Right lobe of liver (tissue), 6 donors: ENCODE measurements around the gene BAG5. TPM values are rescaled to one million over a fixed set of nuclear protein-coding genes. Genes with fewer than 3 reads are reported as not detected.
A peak's percentile ranks its signal among the peaks of the same experiment; 100 is the strongest.

Experiments used
- ATAC-seq, 4 donors: fragments of 200-7000 bp; cut with Tn5 transposase; one replicate each; pipeline ENCODE4 v1.9.1; 2020; ENCODE audit warnings: mild to moderate bottlenecking in 4 of 4, moderate library complexity in 4 of 4
- DNase-seq, 3 donors: peaks; one replicate each; pipeline ENCODE4 v3.0.0-alpha.2; 2020
- H3K27ac ChIP-seq, 3 donors: fragments of 200-600 bp; one replicate each; pipeline ENCODE4 v1.8.0; 2022
- H3K27me3 ChIP-seq, 2 donors: fragments of 200-600 bp; one replicate each; pipeline ENCODE4 v1.8.0; 2022
- H3K36me3 ChIP-seq, 4 donors: fragments of 200-600 bp; sonication (generic) in 1 of 4; one replicate each; pipeline versions ENCODE4 v1.5.1 to v1.8.0; 2017 to 2022; ENCODE audit warnings: control low read depth in 1 of 4
- H3K4me1 ChIP-seq, 4 donors: fragments of 200-600 bp; sonication (generic) in 1 of 4; one replicate each; pipeline versions ENCODE4 v1.5.1 to v1.8.0; 2017 to 2022; ENCODE audit warnings: control low read depth in 1 of 4
- H3K4me3 ChIP-seq, 3 donors: fragments of 200-600 bp; one replicate each; pipeline ENCODE4 v1.8.0; 2022
- H3K9me3 ChIP-seq, 4 donors: fragments of 200-600 bp; sonication (generic) in 1 of 4; one replicate each; pipeline versions ENCODE4 v1.5.1 to v1.8.0; 2017 to 2022; ENCODE audit warnings: control low read depth in 1 of 4
- POLR2A ChIP-seq: fragments of 450-650 bp; IDR thresholded peaks from one replicate; pipeline ENCODE4 v1.6.1; 2017; ENCODE audit warnings: antibody characterized with exemption, mild to moderate bottlenecking
- WGBS: methylation state at CpG from one replicate; pipeline ENCODE4 v1.1.6; 2018; ENCODE audit warnings: low coverage, low lambda C conversion rate; ENCODE audit not compliant: insufficient coverage; ENCODE audit errors: missing lambda C conversion rate; 5-methylcytosine and 5-hydroxymethylcytosine counted together
- intact Hi-C, 2 donors: fragments of 100-400 bp; cut with DNase I; formaldehyde crosslinking; loops; one replicate each; pipeline versions ENCODE4 v1.11.2 to v1.14.1; 2022
- total RNA-seq, 6 experiments: library from RNA; depleted of rRNA in 2 of 6; stranded (reverse); fragments of >200 nt in 2 of 6; fragmentation: NEBNext Ultra II Directional in 3 of 6; extraction: Animal tissue kit (Norgen Biotek cat#: 25700) in 3 of 6; gene quantifications; one replicate each; pipeline versions ENCODE4 v1.1.0 to v1.2.4, GENCODE V29; 2016 to 2023
- TF ChIP-seq, protein P1 (sequence below), 4 donors: fragments of 200-600 bp in 3 of 4; fragments of 450-650 bp in 1 of 4; IDR thresholded peaks; one replicate each; pipeline versions ENCODE4 v1.5.1 to v1.8.0; 2016 to 2022; ENCODE audit warnings: antibody characterized with exemption in 4 of 4, mild to moderate bottlenecking in 2 of 4
- donor health status: DM: no; HTN: yes; CAD: no.
- donor health status: DM: no; HTN: no; CAD: no.
- donor health status: DM: no; HTN: no; CAD: no.
- donor health status: DM: no; HTN: yes; CAD: no.
- donor health status: DM: no; HTN: yes; CAD: no.

Gene BAG5
- total RNA-seq, 6 experiments from 2014 or later = 6.5 to 11.4 (median 10.9) TPM

DNA sequence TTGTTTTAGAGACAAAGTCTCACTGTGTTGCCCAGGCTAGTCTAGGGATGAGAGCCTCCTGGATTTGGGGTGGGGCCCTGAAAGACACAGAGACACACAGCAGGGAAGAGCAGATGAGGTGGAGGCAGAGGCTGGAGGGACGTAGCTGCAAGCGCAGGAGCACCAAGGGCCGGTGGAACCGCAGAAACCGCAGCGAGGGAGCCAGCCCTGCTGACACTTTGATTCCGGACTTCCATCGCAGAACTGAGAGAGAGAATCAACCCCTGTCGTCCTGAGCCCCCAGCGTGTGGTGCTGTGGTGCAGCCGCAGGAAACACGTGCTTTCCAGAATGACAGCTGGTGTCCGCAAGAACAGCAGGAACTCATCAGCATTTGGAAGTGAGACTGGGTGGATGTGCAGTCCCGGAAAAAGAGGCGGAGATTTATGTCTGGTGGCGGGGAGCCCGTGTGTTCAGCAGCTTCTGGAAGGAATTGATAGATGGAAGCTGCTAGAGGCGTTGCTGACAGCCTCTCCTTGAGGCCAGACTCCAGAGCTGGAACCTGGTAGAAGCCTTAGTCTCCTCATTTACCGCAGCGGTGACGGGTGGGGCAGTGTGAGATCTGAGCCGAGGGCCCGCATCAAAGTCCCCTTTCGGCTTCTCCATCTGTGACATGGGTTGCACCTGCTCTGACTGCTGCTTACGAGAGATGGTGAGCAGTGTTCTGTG is 44.7 kb upstream of the BAG5 start:
- peak; percentile 82 to 92 (median 90) for ATAC-seq
- no peaks in the 10 kb centered on the region for H3K27me3 ChIP-seq
- H3K9me3 ChIP-seq = peaks cover 0 to 6% (median 2%) of the 10 kb centered on the region in 4 donors
- no peak overlapping the region for H3K4me3 ChIP-seq
- H3K27ac ChIP-seq = no peak overlapping the region
- no peaks in the 10 kb centered on the region for H3K36me3 ChIP-seq
- H3K4me1 ChIP-seq = no peaks in the 10 kb centered on the region
- intact Hi-C loops = no loop called here
- 15% methylated on average over 9 of the region's 25 CpGs for WGBS
- DNase-seq = peak; percentile 61 to 67 (median 65)
- no peak for TF ChIP-seq POLR2A
- TF ChIP-seq, protein P1, sequence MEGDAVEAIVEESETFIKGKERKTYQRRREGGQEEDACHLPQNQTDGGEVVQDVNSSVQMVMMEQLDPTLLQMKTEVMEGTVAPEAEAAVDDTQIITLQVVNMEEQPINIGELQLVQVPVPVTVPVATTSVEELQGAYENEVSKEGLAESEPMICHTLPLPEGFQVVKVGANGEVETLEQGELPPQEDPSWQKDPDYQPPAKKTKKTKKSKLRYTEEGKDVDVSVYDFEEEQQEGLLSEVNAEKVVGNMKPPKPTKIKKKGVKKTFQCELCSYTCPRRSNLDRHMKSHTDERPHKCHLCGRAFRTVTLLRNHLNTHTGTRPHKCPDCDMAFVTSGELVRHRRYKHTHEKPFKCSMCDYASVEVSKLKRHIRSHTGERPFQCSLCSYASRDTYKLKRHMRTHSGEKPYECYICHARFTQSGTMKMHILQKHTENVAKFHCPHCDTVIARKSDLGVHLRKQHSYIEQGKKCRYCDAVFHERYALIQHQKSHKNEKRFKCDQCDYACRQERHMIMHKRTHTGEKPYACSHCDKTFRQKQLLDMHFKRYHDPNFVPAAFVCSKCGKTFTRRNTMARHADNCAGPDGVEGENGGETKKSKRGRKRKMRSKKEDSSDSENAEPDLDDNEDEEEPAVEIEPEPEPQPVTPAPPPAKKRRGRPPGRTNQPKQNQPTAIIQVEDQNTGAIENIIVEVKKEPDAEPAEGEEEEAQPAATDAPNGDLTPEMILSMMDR (IDR thresholded peaks at IDR 0.05) = peak in 3 of 4 donors; percentile 16 to 23 (median 23)

DNA sequence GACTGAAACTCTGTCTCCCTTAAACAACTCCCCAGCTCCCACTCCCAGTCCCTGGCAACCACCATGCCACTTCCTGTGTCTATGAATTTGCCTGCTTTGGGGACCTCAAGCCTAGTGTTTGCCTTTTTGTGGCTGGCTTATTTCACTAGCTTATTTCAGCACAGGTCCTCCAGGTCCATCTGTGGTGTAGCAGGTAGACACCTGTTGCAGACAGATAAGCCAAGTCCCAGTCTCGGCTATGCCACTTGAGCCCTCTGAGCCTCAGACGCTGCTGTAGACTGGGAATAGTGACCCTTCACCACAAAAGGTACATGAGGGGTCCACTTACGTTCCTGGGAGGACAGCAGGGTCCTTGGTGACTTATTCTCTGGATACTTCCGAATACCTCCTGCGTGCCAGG is 42.2 kb upstream of the BAG5 start:
- no peaks in the 10 kb centered on the region for H3K36me3 ChIP-seq
- DNase-seq (no peak), ATAC-seq (no peak)
- WGBS = 82% methylated on average over 2 of the region's 5 CpGs
- no peak overlapping the region for H3K27ac ChIP-seq
- H3K9me3 ChIP-seq = no peaks in the 10 kb centered on the region
- no peak overlapping the region for H3K4me3 ChIP-seq
- no peaks in the 10 kb centered on the region for H3K27me3 ChIP-seq
- TF ChIP-seq POLR2A = no peak
- TF ChIP-seq, protein P1 (IDR thresholded peaks at IDR 0.05) = no peak
- intact Hi-C loops = no loop called here
- H3K4me1 ChIP-seq = no peaks in the 10 kb centered on the region

DNA sequence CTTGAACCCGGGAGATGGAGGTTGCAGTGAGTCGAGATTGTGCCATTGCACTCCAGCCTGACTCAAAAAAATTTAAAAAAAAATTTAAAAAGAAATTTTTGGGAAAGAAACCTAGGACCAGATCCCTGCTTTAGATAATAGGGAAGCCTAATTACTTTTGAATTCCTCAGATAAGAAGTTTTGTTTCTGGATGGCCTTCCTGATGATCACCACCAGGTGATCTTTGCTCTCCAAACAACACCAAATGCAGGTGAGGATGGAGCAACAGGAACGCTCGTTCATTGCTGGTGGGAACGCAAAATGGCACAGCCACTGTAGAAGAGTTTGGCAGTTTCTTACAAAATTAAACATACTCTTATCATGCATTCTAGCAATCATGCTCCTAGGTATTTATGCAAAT is 38.0 kb upstream of the BAG5 start:
- Histone ChIP-seq H3K4me3 (no peak overlapping the region), H3K36me3 (no peaks in the 10 kb centered on the region), H3K4me1 (no peaks in the 10 kb centered on the region), H3K27me3 (no peaks in the 10 kb centered on the region), H3K27ac (no peak overlapping the region), H3K9me3 (no peaks in the 10 kb centered on the region)
- intact Hi-C loops = no loop called here
- no peak for DNase-seq
- ATAC-seq = no peak
- 70% methylated on average over 4 of the region's 5 CpGs for WGBS
- no peak for TF ChIP-seq POLR2A
- TF ChIP-seq, protein P1 (IDR thresholded peaks at IDR 0.05) = no peak

DNA sequence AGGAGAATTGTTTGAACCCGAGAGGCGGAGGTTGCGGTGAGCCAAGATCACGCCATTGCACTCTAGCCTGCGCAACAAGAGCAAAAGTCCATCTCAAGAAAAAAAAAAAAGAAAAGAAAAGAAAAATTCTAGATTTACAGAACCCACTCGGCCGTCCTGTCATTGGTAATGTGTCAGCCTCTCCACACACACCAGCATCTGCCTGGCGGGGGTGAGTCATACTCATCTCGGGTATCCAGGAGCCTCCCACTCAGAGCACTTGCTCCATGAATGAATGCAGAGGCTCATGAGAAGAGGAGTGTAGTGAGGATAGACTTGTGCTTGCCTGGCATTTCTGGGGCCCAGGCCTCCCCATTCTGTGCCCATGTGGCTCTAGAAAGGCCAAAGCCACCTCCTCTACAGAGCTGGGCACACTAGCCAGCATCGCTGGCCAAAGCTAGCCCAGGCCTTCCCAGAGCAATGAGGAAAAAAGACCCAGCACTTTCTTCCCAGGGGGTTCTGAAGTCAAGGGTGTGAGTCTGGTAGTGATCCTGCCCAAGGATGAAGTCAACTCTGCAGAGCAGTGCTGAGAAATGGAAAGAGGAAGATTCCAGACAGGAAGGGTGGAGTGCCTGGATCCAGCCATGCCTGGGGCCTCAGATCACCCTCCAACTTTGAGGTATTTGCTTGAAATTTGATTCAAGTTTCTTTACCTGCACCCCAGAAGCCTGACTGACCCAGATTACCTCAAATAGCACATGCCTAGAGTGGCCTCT is 35.3 kb upstream of the BAG5 start:
- Histone ChIP-seq H3K4me1 (no peaks in the 10 kb centered on the region), H3K4me3 (no peak overlapping the region), H3K36me3 (no peaks in the 10 kb centered on the region), H3K9me3 (no peaks in the 10 kb centered on the region), H3K27ac (no peak overlapping the region), H3K27me3 (no peaks in the 10 kb centered on the region)
- 86% methylated on average over 4 of the region's 10 CpGs for WGBS
- ATAC-seq = no peak
- TF ChIP-seq POLR2A = no peak
- TF ChIP-seq, protein P1 (IDR thresholded peaks at IDR 0.05) = no peak
- intact Hi-C loops = no loop called here
- DNase-seq = no peak
